ENCODE results near the gene SMIM22. TPM values are rescaled to one million over a fixed set of nuclear protein-coding genes. Genes with fewer than 3 reads are reported as not detected.
A peak's percentile ranks its signal among the peaks of the same experiment; 100 is the strongest.

SMIM22 gene
- total RNA-seq, 2 experiments from 2014 or later = not detected

GRCh38 chr16:4765511-4766474 is 29.4 kb upstream of the SMIM22 start:
- no peaks in the 10 kb centered on the region for H3K27me3 Mint-ChIP-seq
- H3K27ac Mint-ChIP-seq = peak overlapping the region; percentile 86
- DNase-seq = no peak
- H3K4me1 Mint-ChIP-seq = peaks cover 19% of the 10 kb centered on the region
- H3K4me3 Mint-ChIP-seq = peak overlapping the region; percentile 85
- no peaks in the 10 kb centered on the region for H3K36me3 Mint-ChIP-seq
- H3K9me3 Mint-ChIP-seq = no peaks in the 10 kb centered on the region

GRCh38 chr16:4766875-4767628 is 28.1 kb upstream of the SMIM22 start, which contains the start of gene ZNF500:
Gene ZNF500 (minus strand): TSS chr16:4767162. CDS start chr16:4765978, 1,184 bp downstream.
- H3K27ac Mint-ChIP-seq = peak within 1 kb of the TSS; percentile 90
- H3K27me3 Mint-ChIP-seq = no peaks in the 10 kb centered on the region
- peaks cover 19% of the 10 kb centered on the region for H3K4me1 Mint-ChIP-seq
- peak within 1 kb of the TSS; percentile 87 for H3K4me3 Mint-ChIP-seq
- H3K36me3 Mint-ChIP-seq = no peaks in the 10 kb centered on the region
- peak; percentile 93 for DNase-seq
- no peaks in the 10 kb centered on the region for H3K9me3 Mint-ChIP-seq

GRCh38 chr16:4767872-4768548 is 27.2 kb upstream of the SMIM22 start:
- DNase-seq = no peak
- Mint-ChIP-seq H3K27ac (peak overlapping the region; percentile 90), H3K4me3 (peak overlapping the region; percentile 87), H3K27me3 (no peaks in the 10 kb centered on the region), H3K9me3 (no peaks in the 10 kb centered on the region), H3K4me1 (peaks cover 19% of the 10 kb centered on the region), H3K36me3 (no peaks in the 10 kb centered on the region)

DNA sequence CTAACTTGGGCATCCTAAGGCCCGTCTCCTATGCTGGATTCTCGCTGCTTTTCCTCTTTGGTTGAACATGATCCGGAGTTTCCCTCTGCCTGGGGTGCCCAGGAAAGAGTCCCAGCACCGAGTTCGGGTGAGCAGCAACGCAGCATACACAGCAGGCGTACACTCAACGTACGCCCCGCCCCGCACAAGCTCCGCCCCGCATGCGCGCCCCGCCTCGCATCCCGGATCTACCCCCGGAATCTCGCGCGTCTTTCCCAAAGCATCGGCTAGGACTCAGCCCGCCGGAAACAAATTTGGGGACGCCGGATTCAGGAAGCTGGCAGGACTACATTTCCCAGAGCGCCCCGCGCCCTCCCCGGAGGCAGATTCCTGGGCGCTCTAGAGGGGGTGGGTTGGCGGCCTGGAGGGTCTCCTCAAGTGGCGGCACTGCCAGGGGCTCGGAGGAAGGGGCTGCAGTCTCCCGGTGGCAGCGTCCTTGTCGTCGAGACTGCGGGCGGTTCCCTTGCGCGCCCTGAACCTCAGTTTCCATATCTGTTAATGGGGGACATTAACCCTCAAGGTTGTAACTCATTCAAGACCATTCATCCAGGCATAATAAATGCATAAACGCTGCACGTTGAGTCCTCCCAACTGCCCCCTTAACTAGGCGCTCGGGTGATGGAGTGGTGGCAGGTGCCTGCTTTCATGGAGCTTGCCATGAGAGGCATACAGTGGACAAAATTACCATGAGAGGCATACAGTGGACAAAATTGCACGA is 26.4 kb upstream of the SMIM22 start:
- Mint-ChIP-seq H3K4me1 (peaks cover 19% of the 10 kb centered on the region), H3K4me3 (peak overlapping the region; percentile 87), H3K27me3 (no peaks in the 10 kb centered on the region), H3K36me3 (no peaks in the 10 kb centered on the region), H3K27ac (peak overlapping the region; percentile 90), H3K9me3 (no peaks in the 10 kb centered on the region)
- peak; percentile 90 for DNase-seq

DNA sequence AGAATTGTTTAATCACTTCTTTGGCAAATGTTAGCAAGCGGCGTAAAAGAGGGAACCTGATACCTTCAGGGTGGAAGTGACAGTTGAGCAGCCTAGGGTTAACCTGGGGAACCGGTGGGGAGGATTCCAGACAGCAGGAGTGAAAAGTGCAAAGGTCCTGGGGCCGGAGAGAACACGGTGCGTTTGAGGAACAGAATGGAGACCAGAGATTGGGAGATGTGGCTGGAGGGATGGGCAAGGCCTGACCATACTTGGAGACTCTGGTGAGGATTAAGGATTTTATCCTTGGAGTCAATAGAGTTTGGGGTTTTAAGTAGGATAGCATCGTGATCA is 25.9 kb upstream of the SMIM22 start:
- Mint-ChIP-seq H3K4me3 (no peak overlapping the region), H3K27me3 (no peaks in the 10 kb centered on the region), H3K36me3 (no peaks in the 10 kb centered on the region), H3K9me3 (no peaks in the 10 kb centered on the region), H3K4me1 (peaks cover 19% of the 10 kb centered on the region), H3K27ac (no peak overlapping the region)
- no peak for DNase-seq

DNA sequence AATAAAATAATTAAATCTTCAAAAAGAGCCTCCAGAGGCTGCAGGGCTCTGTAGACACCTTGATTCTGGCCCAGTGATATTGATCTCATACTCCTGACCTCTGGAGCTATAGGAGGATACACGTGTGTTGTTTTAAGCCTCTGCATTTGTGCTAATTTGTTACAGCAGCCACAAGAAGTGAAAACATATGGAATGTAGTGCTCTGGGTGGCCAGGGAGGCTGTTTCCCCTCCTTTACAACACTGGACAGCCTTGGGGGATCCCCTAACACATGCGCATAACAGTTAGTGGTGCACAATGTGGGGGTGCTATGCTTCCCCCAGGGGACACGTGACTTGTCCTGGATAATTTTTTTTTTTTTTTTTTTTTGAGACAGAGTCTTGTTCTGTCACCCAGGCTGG is 23.5 kb upstream of the SMIM22 start:
- H3K4me1 Mint-ChIP-seq = peaks cover 12% of the 10 kb centered on the region
- no peaks in the 10 kb centered on the region for H3K9me3 Mint-ChIP-seq
- H3K36me3 Mint-ChIP-seq = no peaks in the 10 kb centered on the region
- H3K27me3 Mint-ChIP-seq = no peaks in the 10 kb centered on the region
- H3K4me3 Mint-ChIP-seq = no peak overlapping the region
- no peak for DNase-seq
- H3K27ac Mint-ChIP-seq = no peak overlapping the region

GRCh38 chr16:4772351-4772750 is 22.8 kb upstream of the SMIM22 start:
- no peak for DNase-seq
- Mint-ChIP-seq H3K4me1 (peaks cover 10% of the 10 kb centered on the region), H3K27me3 (no peaks in the 10 kb centered on the region), H3K36me3 (no peaks in the 10 kb centered on the region), H3K9me3 (no peaks in the 10 kb centered on the region), H3K4me3 (no peak overlapping the region), H3K27ac (no peak overlapping the region)

DNA sequence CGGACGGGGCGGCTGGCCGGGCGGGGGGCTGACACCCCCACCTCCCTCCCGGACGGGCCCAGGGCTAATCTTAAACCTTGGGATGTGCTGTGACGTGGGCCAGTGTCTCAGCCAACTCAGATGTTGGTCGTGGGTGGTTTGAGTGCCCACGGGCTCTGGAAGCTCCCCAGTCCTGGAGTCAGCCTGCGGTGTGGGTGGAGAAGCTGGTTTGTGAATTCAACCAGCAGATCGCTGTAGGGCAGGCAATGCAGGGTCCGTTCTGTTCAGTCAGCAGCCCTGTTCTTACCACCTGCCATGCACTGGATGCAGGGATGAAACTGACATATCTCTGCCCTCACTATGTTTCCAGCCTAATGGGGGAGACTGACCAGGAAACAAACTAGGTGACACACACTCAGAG is 20.2 kb upstream of the SMIM22 start:
- Mint-ChIP-seq H3K9me3 (no peaks in the 10 kb centered on the region), H3K4me3 (no peak overlapping the region), H3K36me3 (no peaks in the 10 kb centered on the region), H3K27ac (no peak overlapping the region), H3K27me3 (no peaks in the 10 kb centered on the region), H3K4me1 (no peaks in the 10 kb centered on the region)
- DNase-seq = no peak

- Mint-ChIP-seq H3K4me1 (no peaks in the 10 kb centered on the region), H3K9me3 (no peaks in the 10 kb centered on the region), H3K27me3 (no peaks in the 10 kb centered on the region), H3K27ac (no peak overlapping the region), H3K4me3 (no peak overlapping the region), H3K36me3 (no peaks in the 10 kb centered on the region)
- no peak for DNase-seq
Measured at GRCh38 chr16:4776141-4776705, 18.9 kb upstream of the SMIM22 start.

DNA sequence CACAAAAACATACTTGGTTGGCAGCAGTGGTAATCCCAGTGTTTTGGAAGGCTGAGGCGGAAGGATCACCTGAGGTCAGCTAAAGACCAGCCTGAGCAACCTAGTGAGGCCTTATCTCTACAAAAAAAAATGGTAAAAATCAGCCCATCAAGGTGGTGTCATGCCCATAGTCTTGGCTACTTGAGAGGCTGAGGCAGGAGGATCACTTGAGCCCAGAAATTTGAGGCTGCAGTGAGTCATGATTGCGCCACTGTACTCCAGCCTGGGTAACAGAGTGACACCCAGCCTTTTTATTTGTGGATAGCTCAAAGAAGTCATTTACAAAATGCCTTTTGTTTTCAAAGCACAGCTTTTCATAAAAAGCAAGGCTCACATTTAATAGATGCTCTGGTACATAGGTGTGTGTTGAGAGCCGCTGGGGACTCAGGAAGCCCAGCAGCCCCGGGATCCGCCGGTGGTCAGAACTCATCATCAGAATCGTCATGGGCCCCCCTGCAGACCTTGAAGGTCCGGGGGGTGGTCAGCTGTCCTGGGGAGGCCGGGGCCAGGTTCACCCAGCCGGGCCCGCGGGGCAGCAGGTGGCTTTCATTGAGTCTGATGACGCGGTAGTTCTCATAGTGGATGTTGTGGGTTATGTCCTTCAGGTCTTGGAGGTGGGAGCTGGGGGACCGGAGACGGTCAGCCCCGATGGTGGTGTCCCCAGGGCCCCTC is 17.7 kb upstream of the SMIM22 start:
- no peaks in the 10 kb centered on the region for H3K4me1 Mint-ChIP-seq
- no peaks in the 10 kb centered on the region for H3K9me3 Mint-ChIP-seq
- no peaks in the 10 kb centered on the region for H3K27me3 Mint-ChIP-seq
- DNase-seq = no peak
- H3K27ac Mint-ChIP-seq = no peak overlapping the region
- no peaks in the 10 kb centered on the region for H3K36me3 Mint-ChIP-seq
- H3K4me3 Mint-ChIP-seq = no peak overlapping the region

DNA sequence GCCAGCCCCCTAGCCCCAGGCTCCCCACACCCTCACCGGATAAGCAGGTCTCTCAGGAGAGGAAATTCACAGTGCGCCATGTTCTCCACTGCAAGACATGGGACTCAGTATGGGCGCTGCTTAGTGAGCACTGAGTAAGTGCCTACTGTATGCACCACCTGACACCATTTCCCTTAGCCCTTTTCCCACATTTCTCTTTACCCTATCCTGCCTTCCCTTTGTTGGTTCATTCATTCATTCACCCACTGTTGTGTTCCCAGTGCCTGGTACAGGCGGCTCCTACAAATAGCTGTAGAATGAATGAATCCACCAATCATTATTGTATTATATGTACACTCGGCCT is 17.1 kb upstream of the SMIM22 start:
- Mint-ChIP-seq H3K27me3 (no peaks in the 10 kb centered on the region), H3K36me3 (no peaks in the 10 kb centered on the region), H3K9me3 (no peaks in the 10 kb centered on the region), H3K27ac (no peak overlapping the region), H3K4me3 (no peak overlapping the region), H3K4me1 (no peaks in the 10 kb centered on the region)
- DNase-seq = no peak

- H3K36me3 Mint-ChIP-seq = no peaks in the 10 kb centered on the region
- no peaks in the 10 kb centered on the region for H3K27me3 Mint-ChIP-seq
- no peaks in the 10 kb centered on the region for H3K4me1 Mint-ChIP-seq
- no peak for DNase-seq
- H3K9me3 Mint-ChIP-seq = no peaks in the 10 kb centered on the region
- no peak overlapping the region for H3K27ac Mint-ChIP-seq
- no peak overlapping the region for H3K4me3 Mint-ChIP-seq
Measured at GRCh38 chr16:4780235-4780634, 14.9 kb upstream of the SMIM22 start.

- DNase-seq = no peak
- H3K27me3 Mint-ChIP-seq = no peaks in the 10 kb centered on the region
- H3K4me1 Mint-ChIP-seq = no peaks in the 10 kb centered on the region
- H3K36me3 Mint-ChIP-seq = no peaks in the 10 kb centered on the region
- H3K9me3 Mint-ChIP-seq = no peaks in the 10 kb centered on the region
- no peak overlapping the region for H3K27ac Mint-ChIP-seq
- H3K4me3 Mint-ChIP-seq = no peak overlapping the region
Measured at GRCh38 chr16:4783251-4783950, 11.8 kb upstream of the SMIM22 start.
